T1000 (cell line): ENCODE measurements around the gene C19orf12.

Source experiments
- DNase-seq: peaks from one replicate; lab custom pipeline; 2025; ENCODE audit warnings: mixed read lengths; lab: John Stamatoyannopoulos, UW

C19orf12 gene

GRCh38 chr19:29714953-29715700 is at the start of gene C19orf12:
Gene C19orf12, minus strand, starts transcription at chr19:29715261. Its CDS starts 6,848 bp downstream, at chr19:29708413.
- peak; percentile 38 for DNase-seq

DNA sequence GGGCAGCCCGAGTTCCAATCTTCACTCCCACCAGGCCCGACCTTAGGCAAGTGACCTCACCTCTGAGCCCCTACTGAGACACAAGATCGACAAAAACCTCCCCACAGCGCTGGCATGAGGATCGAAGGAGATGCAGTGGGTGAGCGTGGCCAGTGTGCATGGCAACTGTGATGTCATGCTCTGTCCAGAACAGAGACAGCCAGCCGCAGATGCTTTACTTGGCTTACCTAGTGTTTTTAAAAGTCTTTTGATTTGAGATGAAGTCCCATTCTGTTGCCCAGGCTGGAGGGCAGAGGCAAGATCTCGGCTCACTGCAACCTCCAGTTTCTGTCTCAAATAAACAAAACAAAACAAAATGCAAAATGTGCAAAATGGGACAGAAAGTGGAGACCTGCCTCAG is 49.3 kb upstream of the C19orf12 start:
- DNase-seq: no peak

DNA sequence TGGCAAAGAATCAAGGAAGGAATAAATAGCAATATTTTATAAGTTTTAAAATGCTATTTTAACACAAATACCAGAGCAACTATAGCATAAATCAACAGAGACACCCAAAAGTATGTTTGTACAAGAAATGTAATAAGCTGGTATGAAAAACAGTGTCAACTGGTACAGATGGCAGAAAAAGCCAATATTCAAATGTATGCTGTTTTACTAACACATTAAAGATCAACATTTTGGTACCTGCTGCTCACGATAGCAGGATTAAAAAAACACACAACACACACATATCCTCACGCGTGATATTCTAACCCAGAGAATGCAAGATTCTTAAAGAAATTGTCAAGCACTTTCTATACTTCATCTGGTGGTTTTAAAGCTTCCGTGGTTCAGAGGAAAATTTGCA is 48.1 kb upstream of the C19orf12 start:
- DNase-seq: no peak

- DNase-seq: no peak
Observed at GRCh38 chr19:29761575-29762232, 46.6 kb upstream of the C19orf12 start.

DNA sequence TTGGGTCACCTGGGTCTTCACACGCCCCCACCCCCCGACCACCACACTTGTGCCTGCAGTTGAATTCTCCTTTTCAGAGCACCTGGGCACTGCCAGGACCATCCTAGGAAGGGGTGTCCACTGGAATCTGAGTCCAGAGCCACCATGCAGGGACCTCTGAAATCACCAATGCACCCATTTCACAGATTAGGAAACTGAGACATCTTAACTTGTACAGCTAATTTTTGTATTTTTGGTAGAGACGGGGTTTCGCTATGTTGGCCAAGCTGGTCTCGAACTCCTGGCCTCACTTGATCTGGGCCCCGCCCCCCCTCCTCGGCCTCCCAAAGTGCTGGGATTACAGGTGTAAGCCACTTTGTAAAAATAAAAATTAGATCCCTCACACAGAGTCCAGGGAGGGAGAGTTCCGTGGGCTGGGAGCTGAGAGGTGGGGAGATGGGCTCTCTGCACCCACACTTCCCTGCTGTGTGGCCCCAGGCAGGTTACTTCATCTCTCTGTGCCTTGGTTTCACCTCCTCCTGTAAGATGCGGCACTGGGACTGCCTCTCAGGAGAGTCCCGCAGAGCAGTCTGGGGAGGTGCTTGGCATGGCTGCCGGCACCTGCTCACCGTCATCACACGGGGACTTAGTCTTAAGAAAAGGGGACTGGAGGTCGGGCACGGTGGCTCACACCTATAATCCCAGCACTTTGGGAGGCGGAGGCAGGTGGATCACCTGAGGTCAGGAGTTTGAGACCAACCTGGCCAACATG is 45.9 kb upstream of the C19orf12 start:
- no peak for DNase-seq

DNA sequence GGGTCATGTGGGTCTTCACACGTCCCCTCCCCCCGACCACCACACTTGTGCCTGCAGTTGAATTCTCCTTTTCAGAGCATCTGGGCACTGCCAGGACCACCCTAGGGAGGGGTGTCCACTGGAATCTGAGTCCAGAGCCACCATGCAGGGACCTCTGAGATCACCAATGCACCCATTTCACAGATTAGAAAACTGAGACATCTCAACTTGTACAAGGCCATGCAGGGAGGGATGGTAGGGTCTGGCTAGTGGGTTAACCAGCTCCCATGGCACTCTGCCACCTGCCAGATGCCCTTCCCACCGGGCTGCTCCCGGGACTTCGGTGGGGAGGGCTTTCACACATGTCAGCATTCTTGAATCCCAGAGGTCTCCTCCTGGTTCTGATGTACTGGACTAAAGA is 44.3 kb upstream of the C19orf12 start:
- no peak for DNase-seq

DNA sequence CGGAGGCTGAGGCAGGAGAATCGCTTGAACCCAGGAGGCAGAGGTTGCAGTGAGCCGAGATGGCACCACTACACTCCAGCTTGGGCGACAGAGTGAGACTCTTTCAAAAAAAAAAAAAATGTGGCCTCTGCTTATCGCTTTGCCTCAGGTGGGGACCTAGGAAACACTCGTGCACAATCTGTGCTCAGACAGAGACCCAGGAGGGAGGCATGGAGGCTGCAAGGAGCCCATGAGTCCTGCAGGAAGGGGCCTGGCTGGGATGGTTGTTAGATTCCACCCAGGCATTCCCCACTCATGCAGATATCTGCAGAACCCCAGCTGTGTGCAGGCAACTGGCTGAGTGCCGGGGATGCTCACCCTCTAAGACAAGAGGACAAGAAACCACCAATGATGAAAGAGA is 43.8 kb upstream of the C19orf12 start:
- no peak for DNase-seq

GRCh38 chr19:29757551-29757950 is 42.5 kb upstream of the C19orf12 start:
- no peak for DNase-seq

- no peak for DNase-seq
Observed at GRCh38 chr19:29753934-29754305, 38.9 kb upstream of the C19orf12 start.

GRCh38 chr19:29753190-29753933 is 38.3 kb upstream of the C19orf12 start:
- no peak for DNase-seq

DNA sequence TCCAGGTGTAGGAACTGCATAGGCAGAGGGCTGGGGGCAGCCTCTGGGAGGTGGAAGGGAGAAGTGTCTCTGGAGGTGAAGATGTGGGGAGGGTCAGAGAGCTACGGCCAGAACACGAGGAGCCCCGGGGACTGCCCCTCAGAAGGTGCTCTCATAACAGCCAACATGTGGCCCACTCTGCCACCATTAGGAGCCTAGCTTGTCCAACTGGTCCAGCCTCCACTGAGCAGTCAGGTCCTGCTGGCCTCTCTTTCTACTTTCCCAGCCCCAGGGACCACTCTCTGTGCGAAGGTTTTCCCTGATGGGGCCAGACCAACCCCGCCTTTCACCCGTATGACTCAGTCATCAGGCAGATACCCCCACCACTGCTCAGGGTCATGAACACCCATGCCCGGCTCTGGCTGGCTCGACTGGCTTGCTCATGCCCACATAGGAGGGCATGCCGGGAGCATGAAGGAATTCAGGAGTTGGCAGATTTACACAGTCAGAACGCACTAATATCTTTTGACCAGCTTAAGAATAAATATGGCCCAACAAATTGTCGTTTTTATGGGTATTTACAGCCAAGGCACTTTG is 37.5 kb upstream of the C19orf12 start:
- DNase-seq: no peak

DNA sequence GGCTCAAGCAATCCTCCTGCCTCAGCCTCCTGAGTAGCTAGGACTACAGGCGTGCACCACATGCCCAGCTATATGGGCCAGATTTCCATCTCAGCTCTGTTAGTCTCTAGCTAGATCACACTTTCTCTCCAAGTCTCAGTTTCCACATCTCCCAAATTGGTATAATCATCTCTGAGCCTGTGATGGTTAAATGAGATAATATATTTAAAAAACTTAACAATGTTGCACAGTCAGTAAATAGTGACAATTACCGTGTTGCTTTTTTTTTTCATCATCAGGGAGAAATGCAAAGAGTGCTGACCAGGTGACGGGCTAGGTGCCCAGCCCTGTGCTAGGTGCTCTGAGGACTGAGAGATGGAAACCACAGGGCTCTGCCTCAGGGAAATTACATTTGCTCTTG is 36.9 kb upstream of the C19orf12 start:
- no peak for DNase-seq

DNA sequence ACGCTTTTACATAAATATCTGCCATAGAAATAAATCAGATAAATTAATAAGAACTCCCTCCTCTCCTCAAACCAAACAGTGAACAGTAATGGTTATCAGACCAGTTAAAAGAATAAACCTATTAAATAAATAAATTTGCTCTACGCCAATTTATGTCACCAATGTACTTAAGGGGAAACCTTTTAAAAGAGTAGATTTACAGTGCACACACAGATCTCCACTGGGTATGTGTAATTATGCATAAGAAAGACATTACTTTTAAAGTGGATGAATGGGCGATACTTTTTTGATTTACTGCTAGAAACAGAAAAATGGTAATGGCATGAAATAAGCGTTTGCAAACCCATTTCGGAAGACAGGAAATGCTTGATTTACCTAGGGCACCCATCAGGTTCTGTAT is 34.9 kb upstream of the C19orf12 start:
- DNase-seq: no peak

- no peak for DNase-seq
Observed at GRCh38 chr19:29748996-29749849, 34.2 kb upstream of the C19orf12 start.

DNA sequence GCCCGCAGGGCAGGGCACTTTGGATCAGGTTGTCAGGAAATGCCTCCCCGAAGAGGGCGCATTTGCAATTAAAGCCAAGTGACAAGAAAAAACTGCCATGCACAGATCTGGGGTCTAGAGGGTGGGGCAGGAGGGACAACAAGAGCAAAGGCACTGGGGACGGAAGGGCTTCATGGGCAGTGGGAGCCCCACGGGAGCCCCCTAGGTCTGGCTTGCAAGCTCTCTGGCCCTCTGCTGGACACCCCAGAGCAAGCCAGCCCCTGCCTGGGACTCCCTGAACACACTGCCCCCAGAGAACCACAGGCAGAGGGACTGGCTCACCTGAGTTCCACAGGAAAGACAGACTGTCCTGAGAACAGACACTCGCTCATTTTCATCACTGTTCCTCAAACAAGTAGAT is 30.2 kb upstream of the C19orf12 start:
- DNase-seq: no peak

DNA sequence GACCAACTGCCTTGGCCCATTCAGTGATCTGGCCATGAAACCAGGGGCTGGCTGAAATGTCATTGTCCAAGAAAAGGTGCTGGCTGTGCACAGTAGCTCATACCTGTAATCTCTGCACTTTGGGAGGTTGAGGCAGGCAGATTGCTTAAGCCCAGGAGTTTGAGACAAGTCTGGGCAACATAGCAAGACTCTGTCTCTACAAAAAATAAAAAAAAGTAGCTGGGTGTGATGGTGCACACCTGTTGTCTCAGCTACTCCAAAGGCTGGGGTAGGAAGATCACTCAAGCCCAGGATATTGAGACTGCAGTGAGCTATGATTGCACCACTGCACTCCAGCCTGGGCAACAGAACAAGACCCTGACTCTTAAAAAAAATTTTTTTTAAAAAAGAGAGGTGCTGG is 28.6 kb upstream of the C19orf12 start:
- DNase-seq: no peak

GRCh38 chr19:29741776-29742175 is 26.7 kb upstream of the C19orf12 start:
- DNase-seq: no peak

GRCh38 chr19:29741226-29741625 is 26.2 kb upstream of the C19orf12 start:
- no peak for DNase-seq

GRCh38 chr19:29737461-29738000 is 22.5 kb upstream of the C19orf12 start:
- DNase-seq: no peak

GRCh38 chr19:29735829-29736228 is 20.8 kb upstream of the C19orf12 start:
- no peak for DNase-seq
